ENCODE data around the gene EPB41L1. TPM values are rescaled to one million over a fixed set of nuclear protein-coding genes. Genes with fewer than 3 reads are reported as not detected.

Gene EPB41L1
- total RNA-seq, 2 donors from 2014 or later: 81.1 to 102 TPM

- no peaks in the 10 kb centered on the region for H3K9me3 ChIP-seq
- TF ChIP-seq, protein P1, sequence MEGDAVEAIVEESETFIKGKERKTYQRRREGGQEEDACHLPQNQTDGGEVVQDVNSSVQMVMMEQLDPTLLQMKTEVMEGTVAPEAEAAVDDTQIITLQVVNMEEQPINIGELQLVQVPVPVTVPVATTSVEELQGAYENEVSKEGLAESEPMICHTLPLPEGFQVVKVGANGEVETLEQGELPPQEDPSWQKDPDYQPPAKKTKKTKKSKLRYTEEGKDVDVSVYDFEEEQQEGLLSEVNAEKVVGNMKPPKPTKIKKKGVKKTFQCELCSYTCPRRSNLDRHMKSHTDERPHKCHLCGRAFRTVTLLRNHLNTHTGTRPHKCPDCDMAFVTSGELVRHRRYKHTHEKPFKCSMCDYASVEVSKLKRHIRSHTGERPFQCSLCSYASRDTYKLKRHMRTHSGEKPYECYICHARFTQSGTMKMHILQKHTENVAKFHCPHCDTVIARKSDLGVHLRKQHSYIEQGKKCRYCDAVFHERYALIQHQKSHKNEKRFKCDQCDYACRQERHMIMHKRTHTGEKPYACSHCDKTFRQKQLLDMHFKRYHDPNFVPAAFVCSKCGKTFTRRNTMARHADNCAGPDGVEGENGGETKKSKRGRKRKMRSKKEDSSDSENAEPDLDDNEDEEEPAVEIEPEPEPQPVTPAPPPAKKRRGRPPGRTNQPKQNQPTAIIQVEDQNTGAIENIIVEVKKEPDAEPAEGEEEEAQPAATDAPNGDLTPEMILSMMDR (IDR thresholded peaks at IDR 0.05): no peak
- H3K27ac ChIP-seq: no peak overlapping the region
- peaks cover 0 to 8% of the 10 kb centered on the region in 2 donors for H3K4me1 ChIP-seq (ENCODE audit: control insufficient read depth in 1 of 2, low read depth in 2 of 2)
- H3K36me3 ChIP-seq: no peaks in the 10 kb centered on the region
- H3K4me3 ChIP-seq: no peak overlapping the region
- no peak for ATAC-seq (ENCODE audit: insufficient number of reproducible peaks, low FRiP score, low read depth)
- no peak for DNase-seq (ENCODE audit: low spot score)
- H3K27me3 ChIP-seq (replicated peaks; ENCODE audit: insufficient read depth): no peaks in the 10 kb centered on the region
Measured at GRCh38 chr20:36114707-36115106, 39.8 kb upstream of the EPB41L1 start.

- Histone ChIP-seq H3K9me3 (no peaks in the 10 kb centered on the region), H3K27me3 (replicated peaks; ENCODE audit: insufficient read depth) (no peaks in the 10 kb centered on the region), H3K4me3 (no peak overlapping the region), H3K4me1 (ENCODE audit: control insufficient read depth in 1 of 2, low read depth in 2 of 2) (peaks cover 0 to 8% of the 10 kb centered on the region in 2 donors), H3K36me3 (no peaks in the 10 kb centered on the region), H3K27ac (no peak overlapping the region)
- no peak for ATAC-seq (ENCODE audit: insufficient number of reproducible peaks, low FRiP score, low read depth)
- TF ChIP-seq, protein P1 (IDR thresholded peaks at IDR 0.05): no peak
- DNase-seq (ENCODE audit: low spot score): no peak
Measured at GRCh38 chr20:36115925-36116324, 38.6 kb upstream of the EPB41L1 start.

DNA sequence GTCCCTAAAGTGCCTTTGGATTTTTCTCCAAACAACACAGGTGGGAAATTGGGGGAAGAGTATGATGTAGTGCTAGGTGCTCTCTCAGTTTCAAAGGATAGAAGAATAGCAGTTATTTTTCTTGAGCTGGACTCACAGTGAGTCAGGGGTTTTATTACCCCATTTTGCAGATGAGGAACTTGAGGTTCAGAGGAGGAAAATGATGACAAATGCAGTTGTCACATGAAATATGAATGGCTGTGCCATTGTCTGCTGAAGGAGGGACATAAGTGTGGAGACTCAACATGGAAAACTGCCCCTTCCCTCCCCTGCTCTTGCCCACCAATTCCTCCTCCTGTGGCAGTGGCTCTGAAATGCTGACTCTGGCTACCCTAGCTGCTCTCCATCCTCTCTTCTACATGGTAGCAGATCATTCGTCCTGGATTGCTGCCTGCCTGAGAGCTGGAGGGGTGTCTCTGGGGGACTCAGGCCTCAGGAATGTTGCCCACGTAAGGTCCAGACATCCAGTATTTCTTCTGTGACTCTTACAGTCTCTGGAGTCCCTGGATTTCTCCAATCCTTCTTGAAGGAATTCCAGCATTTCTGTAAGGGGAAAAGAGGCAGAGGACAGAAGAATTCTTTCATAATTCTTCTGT lies 37.6 kb upstream of the EPB41L1 start:
- no peaks in the 10 kb centered on the region for H3K9me3 ChIP-seq
- TF ChIP-seq, protein P1 (IDR thresholded peaks at IDR 0.05): no peak
- H3K36me3 ChIP-seq: no peaks in the 10 kb centered on the region
- no peaks in the 10 kb centered on the region for H3K27me3 ChIP-seq (replicated peaks; ENCODE audit: insufficient read depth)
- peaks cover 0 to 8% of the 10 kb centered on the region in 2 donors for H3K4me1 ChIP-seq (ENCODE audit: control insufficient read depth in 1 of 2, low read depth in 2 of 2)
- no peak for DNase-seq (ENCODE audit: low spot score)
- no peak overlapping the region for H3K4me3 ChIP-seq
- no peak for ATAC-seq (ENCODE audit: insufficient number of reproducible peaks, low FRiP score, low read depth)
- no peak overlapping the region for H3K27ac ChIP-seq

DNA sequence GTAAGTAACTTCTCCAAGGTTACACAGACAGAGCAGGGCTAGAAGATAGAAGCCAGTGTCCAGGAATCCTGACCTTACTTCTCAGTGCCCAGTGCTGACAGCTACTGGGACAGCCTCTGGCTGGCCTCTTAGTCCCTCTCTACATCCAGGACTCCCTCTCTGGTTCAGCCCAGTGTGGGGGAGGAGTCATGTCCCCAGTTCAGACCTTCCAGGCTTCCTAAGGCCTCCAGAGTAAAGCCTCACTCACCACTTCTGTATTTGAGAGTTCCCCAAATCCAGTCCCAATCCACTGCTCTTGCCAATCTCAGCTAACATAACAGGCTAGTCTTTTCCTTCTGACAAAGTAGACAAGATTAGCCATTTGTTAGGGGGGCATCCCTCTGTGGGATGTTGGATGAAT lies 36.9 kb upstream of the EPB41L1 start:
- H3K4me1 ChIP-seq (ENCODE audit: control insufficient read depth in 1 of 2, low read depth in 2 of 2): peaks cover 0 to 8% of the 10 kb centered on the region in 2 donors
- no peak overlapping the region for H3K4me3 ChIP-seq
- ATAC-seq (ENCODE audit: insufficient number of reproducible peaks, low FRiP score, low read depth) (no peak), DNase-seq (ENCODE audit: low spot score) (no peak)
- TF ChIP-seq, protein P1 (IDR thresholded peaks at IDR 0.05): no peak
- H3K27ac ChIP-seq: no peak overlapping the region
- H3K27me3 ChIP-seq (replicated peaks; ENCODE audit: insufficient read depth): no peaks in the 10 kb centered on the region
- no peaks in the 10 kb centered on the region for H3K36me3 ChIP-seq
- no peaks in the 10 kb centered on the region for H3K9me3 ChIP-seq

- no peak for DNase-seq (ENCODE audit: low spot score)
- H3K4me1 ChIP-seq (ENCODE audit: control insufficient read depth in 1 of 2, low read depth in 2 of 2): peaks cover 0 to 8% of the 10 kb centered on the region in 2 donors
Measured at GRCh38 chr20:36118371-36118770, 36.2 kb upstream of the EPB41L1 start.

More at GRCh38 chr20:36118371-36118770, 36.2 kb upstream of the EPB41L1 start:
- no peaks in the 10 kb centered on the region for H3K27me3 ChIP-seq (replicated peaks; ENCODE audit: insufficient read depth)
- no peaks in the 10 kb centered on the region for H3K9me3 ChIP-seq
- H3K27ac ChIP-seq: no peak overlapping the region
- H3K4me3 ChIP-seq: no peak overlapping the region
- TF ChIP-seq, protein P1 (IDR thresholded peaks at IDR 0.05): no peak
- ATAC-seq (ENCODE audit: insufficient number of reproducible peaks, low FRiP score, low read depth): no peak
- H3K36me3 ChIP-seq: no peaks in the 10 kb centered on the region

Measured in thoracic aorta (tissue), 2 donors.